ENCODE results near the gene MYH11.
A peak's percentile ranks its signal among the peaks of the same experiment; 100 is the strongest.

MYH11 gene

GRCh38 chr16:15653227-15653626 lies 203.6 kb downstream of the MYH11 start:
- Mint-ChIP-seq H3K27ac (peak overlapping the region in 2 of 3 experiments; percentile 18 to 84), H3K4me1 (peaks cover 14% of the 10 kb centered on the region), H3K4me3 (peak overlapping the region; percentile 56 to 99 (median 76)), H3K36me3 (ENCODE audit: low read depth) (peaks cover 3% of the 10 kb centered on the region), H3K27me3 (ENCODE audit: low read depth) (no peaks in the 10 kb centered on the region), H3K9me3 (no peaks in the 10 kb centered on the region)
- no peak for TF ChIP-seq CTCF (IDR thresholded peaks at IDR 0.05; ENCODE audit: unreplicated experiment in 3 of 3)
